ENCODE data around the gene ZNF417. TPM values are rescaled to one million over a fixed set of nuclear protein-coding genes. Genes with fewer than 3 reads are reported as not detected.

Gene ZNF417
- total and polyA plus RNA-seq, 9 of the 15 experiments (the other 6 are each of a cell fraction or from before 2014, with no cell fraction given) = 0.35 to 7.2 (median 3.2) TPM

DNA sequence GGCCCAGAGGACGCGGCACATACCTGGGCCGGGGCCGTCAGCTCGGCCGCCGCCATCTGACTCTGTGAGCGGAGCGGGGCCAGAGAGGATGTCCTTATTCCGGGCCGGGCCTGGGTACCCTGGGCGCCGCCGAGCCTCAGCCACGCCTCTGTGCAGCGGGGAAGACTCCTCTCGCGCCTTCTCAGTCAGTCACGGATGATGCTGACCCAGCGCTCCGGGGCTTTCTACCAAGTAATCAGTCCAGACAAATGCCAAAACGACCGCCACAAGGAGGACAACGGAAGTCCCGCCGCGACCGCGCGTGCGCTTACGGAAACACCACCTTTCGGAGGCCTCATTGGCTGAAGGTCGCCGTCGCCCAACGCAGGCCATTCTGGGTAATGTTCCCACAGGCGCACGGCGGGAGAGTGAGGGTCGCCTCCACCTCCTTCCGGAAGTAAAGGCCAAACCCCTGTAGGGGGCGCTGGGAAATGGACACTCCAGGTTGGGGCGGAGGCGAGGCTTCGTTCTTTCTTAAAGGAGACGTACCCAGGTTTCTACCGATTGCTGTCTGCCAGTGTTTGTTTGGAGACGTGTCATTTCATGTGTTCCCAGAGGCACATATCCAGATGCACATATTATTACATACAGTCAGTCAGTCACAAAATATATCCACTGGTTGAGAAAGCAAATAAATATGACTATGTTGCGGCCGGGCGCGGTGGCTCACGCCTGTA, 31.2 kb upstream of the ZNF417 start, which contains the start of gene ZNF256 (continued):
- TF ChIP-seq, protein P1, sequence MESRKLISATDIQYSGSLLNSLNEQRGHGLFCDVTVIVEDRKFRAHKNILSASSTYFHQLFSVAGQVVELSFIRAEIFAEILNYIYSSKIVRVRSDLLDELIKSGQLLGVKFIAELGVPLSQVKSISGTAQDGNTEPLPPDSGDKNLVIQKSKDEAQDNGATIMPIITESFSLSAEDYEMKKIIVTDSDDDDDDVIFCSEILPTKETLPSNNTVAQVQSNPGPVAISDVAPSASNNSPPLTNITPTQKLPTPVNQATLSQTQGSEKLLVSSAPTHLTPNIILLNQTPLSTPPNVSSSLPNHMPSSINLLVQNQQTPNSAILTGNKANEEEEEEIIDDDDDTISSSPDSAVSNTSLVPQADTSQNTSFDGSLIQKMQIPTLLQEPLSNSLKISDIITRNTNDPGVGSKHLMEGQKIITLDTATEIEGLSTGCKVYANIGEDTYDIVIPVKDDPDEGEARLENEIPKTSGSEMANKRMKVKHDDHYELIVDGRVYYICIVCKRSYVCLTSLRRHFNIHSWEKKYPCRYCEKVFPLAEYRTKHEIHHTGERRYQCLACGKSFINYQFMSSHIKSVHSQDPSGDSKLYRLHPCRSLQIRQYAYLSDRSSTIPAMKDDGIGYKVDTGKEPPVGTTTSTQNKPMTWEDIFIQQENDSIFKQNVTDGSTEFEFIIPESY (CRISPR knock-in tag; IDR thresholded peaks at IDR 0.05) = peak; percentile 50; the same call in 1 of the 2 replicates
- TF ChIP-seq CBX5 (IDR thresholded peaks at IDR 0.05; ENCODE audit: borderline replicate concordance, low read depth) (no peak), CREM (IDR thresholded peaks at IDR 0.05; ENCODE audit: low read depth) (no peak), ADNP (tag; IDR thresholded peaks at IDR 0.05) (no peak), GABPA (tag; conservative IDR thresholded peaks at IDR 0.05; ENCODE audit: low read depth) (peak; percentile 54; the same call in 1 of the 2 replicates), MAFG (tag; conservative IDR thresholded peaks at IDR 0.05) (no peak), MAZ (CRISPR knock-in tag; conservative IDR thresholded peaks at IDR 0.05 in 1 of 2, IDR thresholded peaks at IDR 0.05 in 1 of 2) (peak in 1 of 2 experiments; percentile 21; a peak in 1 of 4 replicates)
- TF ChIP-seq, protein P2, sequence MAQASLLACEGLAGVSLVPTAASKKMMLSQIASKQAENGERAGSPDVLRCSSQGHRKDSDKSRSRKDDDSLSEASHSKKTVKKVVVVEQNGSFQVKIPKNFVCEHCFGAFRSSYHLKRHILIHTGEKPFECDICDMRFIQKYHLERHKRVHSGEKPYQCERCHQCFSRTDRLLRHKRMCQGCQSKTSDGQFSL (CRISPR knock-in tag; IDR thresholded peaks at IDR 0.05) = no peak
- TF ChIP-seq, protein P2 (tag; IDR thresholded peaks at IDR 0.05) = no peak

Measured in K562 (cell line).